Colonic mucosa (tissue), 4 donors: ENCODE data around the gene RFFL. TPM values are rescaled to one million over a fixed set of nuclear protein-coding genes. Genes with fewer than 3 reads are reported as not detected.
"Not testable (repeated sequence)": the region's sequence is repeated elsewhere in the genome, so short reads cannot be mapped to it uniquely, and the experiment has no call there.

Source experiments
- DNase-seq: peaks from one replicate; pipeline ENCODE4 v3.0.0-alpha.2; 2020
- H3K27ac ChIP-seq: fragments of 200-600 bp; one replicate; pipeline ENCODE4 v1.8.0; 2021
- H3K27me3 ChIP-seq: fragments of 200-600 bp; one replicate; pipeline ENCODE4 v1.8.0; 2021
- H3K36me3 ChIP-seq: fragments of 200-600 bp; one replicate; pipeline ENCODE4 v1.8.0; 2021
- H3K4me1 ChIP-seq: fragments of 200-600 bp; one replicate; pipeline ENCODE4 v1.8.0; 2021; ENCODE audit warnings: mild to moderate bottlenecking
- H3K4me3 ChIP-seq: fragments of 200-600 bp; one replicate; pipeline ENCODE4 v1.8.0; 2021
- H3K9ac ChIP-seq, 2 donors: one replicate each; pipeline ENCODE4 v1.7.0; 2013; ENCODE audit warnings: control low read depth in 2 of 2, low read depth in 2 of 2, low read length in 2 of 2
- H3K9me3 ChIP-seq: fragments of 200-600 bp; one replicate; pipeline ENCODE4 v1.8.0; 2021
- intact Hi-C: fragments of 100-400 bp; cut with DNase I; formaldehyde crosslinking; loops from one replicate; pipeline ENCODE4 v1.14.1; 2022
- total RNA-seq, 2 donors: library from RNA; stranded (reverse); fragmentation: NEBNext Ultra II Directional in 1 of 2; extraction: Animal tissue kit (Norgen Biotek cat#: 25700) in 1 of 2; gene quantifications; one replicate each; pipeline ENCODE4 v1.2.1, GENCODE V29; 2021
- TF ChIP-seq, protein P1 (sequence below): fragments of 200-600 bp; IDR thresholded peaks from one replicate; pipeline ENCODE4 v1.8.0; 2022; ENCODE audit warnings: antibody characterized with exemption, mild to moderate bottlenecking
- donor health status: healthy.
- donor health status: DM: no; HTN: no; CAD: no.
- donor health status: DM: no; HTN: no; CAD: no.

RFFL gene
- total RNA-seq, 2 donors from 2014 or later: 48.4 to 82.5 TPM

DNA sequence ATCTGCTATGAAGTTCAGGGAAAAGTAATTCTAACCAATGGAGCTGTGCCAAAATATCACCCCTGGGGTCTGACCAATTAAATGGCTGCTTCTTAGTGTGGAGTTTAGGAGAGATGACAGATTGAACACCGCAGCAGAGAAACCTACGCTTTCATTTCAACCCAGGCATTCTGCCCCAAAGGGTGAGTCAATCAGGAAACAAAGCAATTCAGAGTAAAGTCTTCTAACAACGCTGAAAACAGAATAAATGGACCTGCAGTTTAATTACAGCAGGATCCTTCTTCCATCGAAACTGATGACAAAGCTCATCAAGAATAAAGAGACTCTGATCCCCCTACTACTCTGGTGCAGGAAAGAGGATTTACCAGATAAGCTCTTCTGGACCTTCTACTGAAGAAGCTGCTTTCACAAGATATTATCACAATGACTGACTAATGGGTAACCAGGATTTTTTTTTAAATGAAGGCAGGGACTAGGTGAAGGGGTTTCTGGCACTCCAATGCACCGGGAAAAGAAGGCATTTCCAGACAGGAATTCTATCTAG lies 16.7 kb downstream of the RFFL start:
- peaks cover 10% of the 10 kb centered on the region for H3K4me1 ChIP-seq
- no peak overlapping the region for H3K4me3 ChIP-seq
- peak overlapping the region in 1 of 2 donors; percentile 51 for H3K9ac ChIP-seq
- H3K27me3 ChIP-seq: no peaks in the 10 kb centered on the region
- peak overlapping the region; percentile 34 for H3K27ac ChIP-seq
- TF ChIP-seq, protein P1, sequence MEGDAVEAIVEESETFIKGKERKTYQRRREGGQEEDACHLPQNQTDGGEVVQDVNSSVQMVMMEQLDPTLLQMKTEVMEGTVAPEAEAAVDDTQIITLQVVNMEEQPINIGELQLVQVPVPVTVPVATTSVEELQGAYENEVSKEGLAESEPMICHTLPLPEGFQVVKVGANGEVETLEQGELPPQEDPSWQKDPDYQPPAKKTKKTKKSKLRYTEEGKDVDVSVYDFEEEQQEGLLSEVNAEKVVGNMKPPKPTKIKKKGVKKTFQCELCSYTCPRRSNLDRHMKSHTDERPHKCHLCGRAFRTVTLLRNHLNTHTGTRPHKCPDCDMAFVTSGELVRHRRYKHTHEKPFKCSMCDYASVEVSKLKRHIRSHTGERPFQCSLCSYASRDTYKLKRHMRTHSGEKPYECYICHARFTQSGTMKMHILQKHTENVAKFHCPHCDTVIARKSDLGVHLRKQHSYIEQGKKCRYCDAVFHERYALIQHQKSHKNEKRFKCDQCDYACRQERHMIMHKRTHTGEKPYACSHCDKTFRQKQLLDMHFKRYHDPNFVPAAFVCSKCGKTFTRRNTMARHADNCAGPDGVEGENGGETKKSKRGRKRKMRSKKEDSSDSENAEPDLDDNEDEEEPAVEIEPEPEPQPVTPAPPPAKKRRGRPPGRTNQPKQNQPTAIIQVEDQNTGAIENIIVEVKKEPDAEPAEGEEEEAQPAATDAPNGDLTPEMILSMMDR: no peak
- intact Hi-C loops: no loop called here
- no peaks in the 10 kb centered on the region for H3K36me3 ChIP-seq
- no peak for DNase-seq
- no peaks in the 10 kb centered on the region for H3K9me3 ChIP-seq

DNA sequence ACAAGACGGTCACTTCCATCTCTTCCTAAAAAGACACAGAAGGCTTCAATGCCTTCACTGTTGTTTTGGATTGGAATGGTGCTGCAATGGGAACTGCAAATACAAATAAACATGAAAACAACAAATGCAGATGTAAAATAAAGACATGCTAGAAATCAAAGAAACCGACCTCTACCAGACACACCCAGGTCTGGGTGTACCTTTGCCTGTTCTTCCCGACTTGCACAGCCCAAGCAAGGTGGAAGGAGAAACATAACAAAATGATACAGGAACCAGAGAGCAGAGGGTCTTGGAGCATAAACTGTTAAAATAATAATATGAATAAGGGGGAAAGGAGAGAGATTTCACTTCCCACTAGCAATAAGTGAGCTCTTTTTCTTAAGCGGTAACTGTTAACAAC lies 17.3 kb downstream of the RFFL start:
- intact Hi-C loops: no loop called here
- DNase-seq: no peak
- H3K27me3 ChIP-seq: no peaks in the 10 kb centered on the region
- H3K9me3 ChIP-seq: no peaks in the 10 kb centered on the region
- H3K9ac ChIP-seq: peak overlapping the region in 1 of 2 donors; percentile 51
- H3K27ac ChIP-seq: peak overlapping the region; percentile 34
- no peak overlapping the region for H3K4me3 ChIP-seq
- no peaks in the 10 kb centered on the region for H3K36me3 ChIP-seq
- peaks cover 10% of the 10 kb centered on the region for H3K4me1 ChIP-seq
- TF ChIP-seq, protein P1: no peak

DNA sequence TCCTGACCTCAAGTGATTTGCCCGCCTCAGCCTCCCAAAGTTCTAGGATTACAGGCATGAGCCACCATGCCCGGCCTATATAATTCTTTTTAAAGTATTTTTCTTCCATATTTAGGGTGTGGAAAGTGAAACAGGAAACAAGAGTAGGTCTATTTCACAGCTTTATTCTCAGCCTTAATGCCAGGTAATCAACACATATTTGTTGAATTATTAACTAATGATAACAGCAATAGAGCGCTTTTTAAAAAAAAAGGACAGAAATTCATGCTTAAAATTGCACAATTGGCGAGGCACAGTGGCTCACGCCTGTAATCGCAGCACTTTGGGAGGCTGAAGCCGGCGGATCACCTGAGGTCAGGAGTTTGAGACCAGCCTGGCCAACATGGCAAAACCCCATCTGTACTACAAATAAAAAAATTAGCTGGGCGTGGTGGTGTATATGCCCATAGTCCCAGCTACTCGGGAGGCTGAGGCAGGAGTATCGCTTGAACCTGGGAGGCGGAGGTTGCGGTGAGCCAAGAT lies 18.0 kb downstream of the RFFL start:
- H3K27me3 ChIP-seq, H3K4me3 ChIP-seq, DNase-seq, H3K9ac ChIP-seq, H3K36me3 ChIP-seq, intact Hi-C loops, H3K9me3 ChIP-seq: not testable (repeated sequence)
- peaks cover 10% of the 10 kb centered on the region for H3K4me1 ChIP-seq
- peak overlapping the region; percentile 34 for H3K27ac ChIP-seq

DNA sequence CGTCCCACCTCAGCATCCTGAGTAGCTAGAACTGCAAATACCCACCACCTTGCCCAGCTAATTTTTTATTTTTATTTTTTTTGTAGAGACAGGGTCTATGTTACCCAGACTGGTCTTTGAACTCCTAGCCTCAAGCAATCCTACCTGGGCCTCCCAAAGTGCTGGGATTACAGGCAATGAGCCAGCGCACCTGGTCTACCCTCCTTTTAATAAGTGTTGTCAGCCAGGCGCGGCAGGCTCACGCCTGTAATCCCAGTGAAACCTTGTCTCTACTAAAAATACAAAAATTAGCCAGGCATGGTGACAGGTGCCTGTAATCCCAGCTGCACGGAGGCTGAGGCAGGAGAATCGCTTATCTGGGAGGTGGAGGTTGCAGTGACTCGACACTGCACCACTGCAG lies 19.3 kb downstream of the RFFL start:
- Histone ChIP-seq H3K9ac (no peak overlapping the region), H3K9me3 (no peaks in the 10 kb centered on the region), H3K4me1 (peaks cover 10% of the 10 kb centered on the region), H3K27me3 (no peaks in the 10 kb centered on the region), H3K36me3 (no peaks in the 10 kb centered on the region), H3K27ac (no peak overlapping the region), H3K4me3 (no peak overlapping the region)
- DNase-seq: no peak
- intact Hi-C loops: no loop called here
- TF ChIP-seq, protein P1: no peak

DNA sequence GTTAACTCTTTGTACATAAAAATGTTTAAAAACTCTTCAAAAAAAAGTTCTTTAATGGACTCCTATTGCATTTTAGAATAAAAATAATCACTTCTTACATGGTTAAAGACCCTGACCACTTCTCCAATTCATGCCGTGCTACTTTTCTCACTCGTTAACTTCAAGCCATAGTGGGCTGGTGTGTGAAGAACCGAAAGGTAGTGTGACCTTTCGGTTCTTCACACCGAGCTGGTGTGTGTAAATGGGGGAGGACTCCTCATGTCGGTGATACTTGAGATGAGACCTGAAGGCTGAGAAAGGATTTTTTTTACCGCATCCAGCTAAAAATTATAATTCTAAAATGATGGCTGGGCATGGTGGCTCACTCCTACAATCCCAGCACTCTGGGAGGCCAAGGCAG lies 22.1 kb downstream of the RFFL start:
- Histone ChIP-seq H3K9ac (no peak overlapping the region), H3K27ac (no peak overlapping the region), H3K4me1 (peaks cover 10% of the 10 kb centered on the region), H3K27me3 (no peaks in the 10 kb centered on the region), H3K36me3 (no peaks in the 10 kb centered on the region), H3K9me3 (no peaks in the 10 kb centered on the region), H3K4me3 (no peak overlapping the region)
- TF ChIP-seq, protein P1: no peak
- intact Hi-C loops: no loop called here
- DNase-seq: no peak

DNA sequence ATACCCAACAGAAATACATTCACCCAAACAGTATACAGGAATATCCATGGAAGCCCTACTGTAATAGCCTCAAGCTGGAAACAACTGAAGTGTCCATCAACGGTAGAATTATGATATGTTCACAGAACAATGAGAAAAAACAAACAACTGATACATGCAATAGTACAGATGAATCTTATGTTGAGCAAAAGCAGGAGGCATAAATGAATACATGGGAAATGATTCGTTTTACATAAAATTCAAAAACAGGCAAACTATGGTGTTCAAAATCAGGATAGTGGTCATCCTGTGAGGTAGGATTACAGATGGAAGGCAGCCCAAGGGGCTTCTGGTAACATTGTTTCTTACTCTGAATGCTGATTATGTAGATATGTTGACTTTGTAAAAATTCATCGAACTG lies 25.1 kb downstream of the RFFL start:
- Histone ChIP-seq H3K9ac (no peak overlapping the region), H3K27me3 (no peaks in the 10 kb centered on the region), H3K27ac (no peak overlapping the region), H3K36me3 (no peaks in the 10 kb centered on the region), H3K4me3 (no peak overlapping the region), H3K9me3 (no peaks in the 10 kb centered on the region), H3K4me1 (no peaks in the 10 kb centered on the region)
- intact Hi-C loops: no loop called here
- TF ChIP-seq, protein P1: no peak
- DNase-seq: no peak
